ENCODE data around the gene GSTM4. TPM values are rescaled to one million over a fixed set of nuclear protein-coding genes. Genes with fewer than 3 reads are reported as not detected.

The GSTM4 gene
- total and polyA plus RNA-seq, 2 of the 4 experiments (the other 2 are of a cell fraction) = 10.4 to 37.8 TPM

DNA sequence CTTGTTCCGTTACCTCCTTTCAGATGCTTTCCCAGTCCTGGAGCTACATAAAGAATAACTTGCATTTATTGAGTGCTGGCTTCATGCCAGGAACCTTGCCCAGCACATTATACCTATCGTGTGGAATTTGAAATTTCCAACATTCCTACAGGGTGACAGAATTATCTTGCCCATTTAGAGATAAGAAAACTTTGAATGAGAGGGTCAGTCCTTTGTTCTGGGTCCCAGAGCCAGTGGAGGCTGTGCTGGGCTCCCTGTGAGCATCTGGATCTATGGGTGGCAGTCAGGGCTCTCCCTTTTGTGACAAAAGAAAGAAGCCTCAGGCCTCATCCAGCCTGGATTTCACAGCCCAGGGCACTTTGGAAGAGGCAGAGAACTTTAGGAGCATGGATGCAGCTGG, 3.2 kb downstream of the GSTM4 start:
- Histone ChIP-seq H2BK120ac (ENCODE audit: low read depth, low read length) (no peak overlapping the region), H2AFZ (replicated peaks; ENCODE audit: low read length, poor library complexity) (no peak overlapping the region), H2AK5ac (ENCODE audit: low read depth, low read length) (no peak overlapping the region), H2BK15ac (ENCODE audit: low read depth, low read length) (no peak overlapping the region), H4K5ac (ENCODE audit: low read depth, low read length) (no peak overlapping the region), H3K27me3 (ENCODE audit: control insufficient read depth, insufficient read depth, low read length) (no peaks in the 10 kb centered on the region), H3K23ac (ENCODE audit: low read depth, low read length) (no peak overlapping the region), H3K56ac (ENCODE audit: extremely low read depth, insufficient read depth, low read length) (no peak overlapping the region), H4K91ac (ENCODE audit: insufficient read depth, low read depth, low read length) (no peak overlapping the region), H2BK20ac (ENCODE audit: low read depth, low read length) (no peak overlapping the region), H3K4ac (ENCODE audit: low read depth, low read length) (no peak overlapping the region), H3K9ac (ENCODE audit: low read depth, low read length) (no peak overlapping the region), H4K8ac (ENCODE audit: low read depth in 2 of 2, low read length in 2 of 2) (no peak overlapping the region), H3K4me1 (ENCODE audit: control insufficient read depth, insufficient read depth, low read length) (peaks cover 3% of the 10 kb centered on the region), H3K18ac (ENCODE audit: low read depth, low read length) (no peak overlapping the region), H3K14ac (replicated peaks; ENCODE audit: low read depth, low read length) (no peak overlapping the region), H4K20me1 (ENCODE audit: insufficient read depth, low read length) (no peaks in the 10 kb centered on the region), H3K79me1 (ENCODE audit: low read depth in 1 of 2, low read length in 2 of 2) (peaks cover 0 to 10% of the 10 kb centered on the region in 2 experiments; a peak in 3 of 4 replicates), H3K27ac (ENCODE audit: insufficient read depth, low read length) (no peak overlapping the region), H2BK5ac (ENCODE audit: low read depth, low read length, poor library complexity, severe bottlenecking) (no peak overlapping the region), H3K9me1 (ENCODE audit: insufficient read depth, low read length) (peaks cover 12% of the 10 kb centered on the region), H3K4me3 (ENCODE audit: insufficient read depth, low read depth, low read length) (no peak overlapping the region), H3K9me3 (ENCODE audit: control insufficient read depth, insufficient read depth, low read length) (no peaks in the 10 kb centered on the region), H3K4me2 (ENCODE audit: low read depth, low read length) (no peak overlapping the region), H2AK9ac (replicated peaks; ENCODE audit: low read depth, low read length, poor library complexity) (no peak overlapping the region), H3K36me3 (ENCODE audit: control insufficient read depth, insufficient read depth, low read length) (peaks cover 16% of the 10 kb centered on the region; the same call in 1 of the 2 replicates)
- POLR2A ChIA-PET (ENCODE audit: unreplicated experiment) = no interaction called here
- in situ Hi-C loops (cut with MboI; ENCODE audit: low sequenced_read_pairs) = no loop called here
- DNase-seq (no peak), ATAC-seq (ENCODE audit: low read depth) (no peak)
- CTCF ChIA-PET = no interaction called here
- WGBS, 2 experiments (ENCODE audit: extremely low coverage in 2 of 2, insufficient read length in 1 of 2) = no CpG with 5 or more reads among the region's 2 CpGs
- intact Hi-C loops (cut with micrococcal nuclease) = no loop called here
- dilution Hi-C loops (cut with HindIII; ENCODE audit: low sequenced_read_pairs, unreplicated experiment) = no loop called here
- BruUV-seq (replicated peaks) = no TSS peak
- TF ChIP-seq CEBPB (IDR thresholded peaks at IDR 0.05; ENCODE audit: low read depth, low read length) (no peak), MXI1 (IDR thresholded peaks at IDR 0.05; ENCODE audit: borderline replicate concordance, low read depth, low read length) (no peak), MAZ (IDR thresholded peaks at IDR 0.05; ENCODE audit: borderline replicate concordance, low read depth, low read length) (no peak), SMC3 (IDR thresholded peaks at IDR 0.05; ENCODE audit: low read depth, low read length) (no peak), POLR2A (IDR thresholded peaks at IDR 0.05; ENCODE audit: low read depth, low read length) (no peak), BHLHE40 (IDR thresholded peaks at IDR 0.05; ENCODE audit: low read depth, low read length) (no peak), RAD21 (IDR thresholded peaks at IDR 0.05; ENCODE audit: low read length) (no peak), RFX5 (IDR thresholded peaks at IDR 0.05; ENCODE audit: low read depth, low read length) (no peak), FOS (IDR thresholded peaks at IDR 0.05; ENCODE audit: low read depth, low read length) (no peak), CHD1 (IDR thresholded peaks at IDR 0.05; ENCODE audit: low read depth, low read length) (no peak), MAFK (IDR thresholded peaks at IDR 0.05; ENCODE audit: low read depth, low read length) (no peak)
- TF ChIP-seq, protein P1, sequence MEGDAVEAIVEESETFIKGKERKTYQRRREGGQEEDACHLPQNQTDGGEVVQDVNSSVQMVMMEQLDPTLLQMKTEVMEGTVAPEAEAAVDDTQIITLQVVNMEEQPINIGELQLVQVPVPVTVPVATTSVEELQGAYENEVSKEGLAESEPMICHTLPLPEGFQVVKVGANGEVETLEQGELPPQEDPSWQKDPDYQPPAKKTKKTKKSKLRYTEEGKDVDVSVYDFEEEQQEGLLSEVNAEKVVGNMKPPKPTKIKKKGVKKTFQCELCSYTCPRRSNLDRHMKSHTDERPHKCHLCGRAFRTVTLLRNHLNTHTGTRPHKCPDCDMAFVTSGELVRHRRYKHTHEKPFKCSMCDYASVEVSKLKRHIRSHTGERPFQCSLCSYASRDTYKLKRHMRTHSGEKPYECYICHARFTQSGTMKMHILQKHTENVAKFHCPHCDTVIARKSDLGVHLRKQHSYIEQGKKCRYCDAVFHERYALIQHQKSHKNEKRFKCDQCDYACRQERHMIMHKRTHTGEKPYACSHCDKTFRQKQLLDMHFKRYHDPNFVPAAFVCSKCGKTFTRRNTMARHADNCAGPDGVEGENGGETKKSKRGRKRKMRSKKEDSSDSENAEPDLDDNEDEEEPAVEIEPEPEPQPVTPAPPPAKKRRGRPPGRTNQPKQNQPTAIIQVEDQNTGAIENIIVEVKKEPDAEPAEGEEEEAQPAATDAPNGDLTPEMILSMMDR (conservative IDR thresholded peaks at IDR 0.05; ENCODE audit: low read depth, low read length) = no peak
- TF ChIP-seq, protein P2, sequence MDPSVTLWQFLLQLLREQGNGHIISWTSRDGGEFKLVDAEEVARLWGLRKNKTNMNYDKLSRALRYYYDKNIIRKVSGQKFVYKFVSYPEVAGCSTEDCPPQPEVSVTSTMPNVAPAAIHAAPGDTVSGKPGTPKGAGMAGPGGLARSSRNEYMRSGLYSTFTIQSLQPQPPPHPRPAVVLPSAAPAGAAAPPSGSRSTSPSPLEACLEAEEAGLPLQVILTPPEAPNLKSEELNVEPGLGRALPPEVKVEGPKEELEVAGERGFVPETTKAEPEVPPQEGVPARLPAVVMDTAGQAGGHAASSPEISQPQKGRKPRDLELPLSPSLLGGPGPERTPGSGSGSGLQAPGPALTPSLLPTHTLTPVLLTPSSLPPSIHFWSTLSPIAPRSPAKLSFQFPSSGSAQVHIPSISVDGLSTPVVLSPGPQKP (IDR thresholded peaks at IDR 0.05; ENCODE audit: borderline replicate concordance, low read depth, low read length) = no peak
- TF ChIP-seq, protein P3, sequence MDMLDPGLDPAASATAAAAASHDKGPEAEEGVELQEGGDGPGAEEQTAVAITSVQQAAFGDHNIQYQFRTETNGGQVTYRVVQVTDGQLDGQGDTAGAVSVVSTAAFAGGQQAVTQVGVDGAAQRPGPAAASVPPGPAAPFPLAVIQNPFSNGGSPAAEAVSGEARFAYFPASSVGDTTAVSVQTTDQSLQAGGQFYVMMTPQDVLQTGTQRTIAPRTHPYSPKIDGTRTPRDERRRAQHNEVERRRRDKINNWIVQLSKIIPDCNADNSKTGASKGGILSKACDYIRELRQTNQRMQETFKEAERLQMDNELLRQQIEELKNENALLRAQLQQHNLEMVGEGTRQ (IDR thresholded peaks at IDR 0.05; ENCODE audit: low read depth, low read length) = no peak
